WTC11 (cell line): ENCODE results near the gene BLM. TPM values are rescaled to one million over a fixed set of nuclear protein-coding genes. Genes with fewer than 3 reads are reported as not detected.

Experiments
- ATAC-seq: fragments of 200-7000 bp; cut with Tn5 transposase; 2 replicates; pipeline ENCODE4 v1.10.0; 2021; ENCODE audit warnings: mild to moderate bottlenecking, moderate library complexity
- CTCF ChIA-PET: fragments of 300-600 bp; sonication (Branson Sonifier 250); formaldehyde crosslinking; loops from one replicate; lab custom pipeline; 2021; ENCODE audit warnings: antibody characterized with exemption; lab: Charles Lee
- POLR2A ChIA-PET: fragments of 350-600 bp; sonication (Branson Sonifier 250); formaldehyde crosslinking; loops from one replicate; lab custom pipeline; 2021; ENCODE audit warnings: antibody characterized with exemption; lab: Charles Lee
- DNase-seq: peaks from one replicate; pipeline ENCODE4 v3.0.0; 2021; ENCODE audit warnings: low spot score
- H3K27ac Mint-ChIP-seq: 2 replicates; pipeline ENCODE4 v1.8.0; 2021; ENCODE audit warnings: mixed read lengths
- H3K27me3 Mint-ChIP-seq: 2 replicates; pipeline ENCODE4 v1.8.0; 2021; ENCODE audit warnings: low read depth, mild to moderate bottlenecking, moderate library complexity, mixed read lengths
- H3K36me3 Mint-ChIP-seq: 2 replicates; pipeline ENCODE4 v1.8.0; 2021; ENCODE audit warnings: mixed read lengths
- H3K4me1 Mint-ChIP-seq: 2 replicates; pipeline ENCODE4 v1.8.0; 2022; ENCODE audit warnings: mixed read lengths
- H3K4me3 Mint-ChIP-seq: 2 replicates; pipeline ENCODE4 v1.8.0; 2021; ENCODE audit warnings: mild to moderate bottlenecking, moderate library complexity, mixed read lengths
- H3K9me3 Mint-ChIP-seq: 2 replicates; pipeline ENCODE4 v1.8.0; 2021; ENCODE audit warnings: mixed read lengths
- AFF4 ChIP-seq: sonication (generic); formaldehyde crosslinking; IDR thresholded peaks from 2 replicates; pipeline ENCODE4 v1.8.1; 2023; ENCODE audit warnings: mild to moderate bottlenecking, missing genetic modification reagents, borderline replicate concordance
- CBFB ChIP-seq: sonication (generic); formaldehyde crosslinking; IDR thresholded peaks from 2 replicates; pipeline ENCODE4 v1.8.1; 2022; ENCODE audit warnings: mild to moderate bottlenecking, low read depth, missing genetic modification reagents
- CDX4 ChIP-seq: fragments of 250-450 bp; sonication (Bioruptor Pico); IDR thresholded peaks from 2 replicates; pipeline ENCODE4 v1.9.0; 2021; ENCODE audit warnings: moderate library complexity, mild to moderate bottlenecking, inconsistent platforms, borderline replicate concordance
- FOXK1 ChIP-seq: sonication (generic); formaldehyde crosslinking; IDR thresholded peaks from 2 replicates; pipeline ENCODE4 v1.8.0; 2022; ENCODE audit warnings: mild to moderate bottlenecking, moderate library complexity, missing genetic modification reagents
- FOXP4 ChIP-seq: sonication (generic); formaldehyde crosslinking; IDR thresholded peaks from 2 replicates; pipeline ENCODE4 v1.8.0; 2022; ENCODE audit warnings: mild to moderate bottlenecking, missing genetic modification reagents
- HMGA2 ChIP-seq: fragments of 250-450 bp; sonication (Bioruptor Pico); IDR thresholded peaks from 2 replicates; pipeline ENCODE4 v1.4.0; 2021; ENCODE audit warnings: mild to moderate bottlenecking, moderate library complexity
- JAZF1 ChIP-seq: fragments of 250-450 bp; sonication (Bioruptor Pico); IDR thresholded peaks from 2 replicates; pipeline ENCODE4 v1.9.0; 2021; ENCODE audit warnings: moderate library complexity, mild to moderate bottlenecking, inconsistent platforms
- MAX ChIP-seq: sonication (generic); formaldehyde crosslinking; IDR thresholded peaks from 2 replicates; pipeline ENCODE4 v1.8.0; 2022; ENCODE audit warnings: mild to moderate bottlenecking, missing genetic modification reagents
- MYBL2 ChIP-seq: sonication (generic); formaldehyde crosslinking; IDR thresholded peaks from 2 replicates; pipeline ENCODE4 v1.8.1; 2023; ENCODE audit warnings: mild to moderate bottlenecking, moderate library complexity, missing genetic modification reagents
- NFATC4 ChIP-seq: fragments of 250-450 bp; sonication (Bioruptor Pico); IDR thresholded peaks from 2 replicates; pipeline ENCODE4 v1.9.0; 2021; ENCODE audit warnings: mild to moderate bottlenecking
- OVOL2 ChIP-seq: fragments of 250-450 bp; sonication (Bioruptor Pico); IDR thresholded peaks from 2 replicates; pipeline ENCODE4 v1.9.0; 2021; ENCODE audit warnings: mild to moderate bottlenecking, borderline replicate concordance
- PRRX2 ChIP-seq: fragments of 250-450 bp; sonication (Bioruptor Pico); IDR thresholded peaks from 2 replicates; pipeline ENCODE4 v1.8.0; 2021; ENCODE audit warnings: mild to moderate bottlenecking
- SOX15 ChIP-seq: fragments of 250-450 bp; sonication (Bioruptor Pico); IDR thresholded peaks from 2 replicates; pipeline ENCODE4 v1.9.0; 2021; ENCODE audit warnings: mild to moderate bottlenecking
- TP53 ChIP-seq: sonication (generic); formaldehyde crosslinking; IDR thresholded peaks from 2 replicates; pipeline ENCODE4 v1.8.1; 2023; ENCODE audit warnings: mild to moderate bottlenecking, missing genetic modification reagents
- ZMAT4 ChIP-seq: fragments of 250-450 bp; sonication (Bioruptor Pico); IDR thresholded peaks from 2 replicates; pipeline ENCODE4 v1.9.0; 2021; ENCODE audit warnings: mild to moderate bottlenecking
- ZNF138 ChIP-seq: sonication (generic); formaldehyde crosslinking; conservative IDR thresholded peaks from 2 replicates; pipeline ENCODE4 v1.8.1; 2022; ENCODE audit warnings: mild to moderate bottlenecking, moderate library complexity, missing genetic modification reagents
- total RNA-seq: library from RNA; stranded (reverse); gene quantifications from 3 replicates; pipeline ENCODE4 v1.2.3, GENCODE V29; 2021
- TF ChIP-seq, protein P1 (sequence below): sonication (generic); formaldehyde crosslinking; IDR thresholded peaks from 2 replicates; pipeline ENCODE4 v1.8.1; 2023; ENCODE audit warnings: mild to moderate bottlenecking, moderate library complexity, missing genetic modification reagents

BLM gene
- total RNA-seq, 1 experiment from 2014 or later, result 40.5 TPM

DNA sequence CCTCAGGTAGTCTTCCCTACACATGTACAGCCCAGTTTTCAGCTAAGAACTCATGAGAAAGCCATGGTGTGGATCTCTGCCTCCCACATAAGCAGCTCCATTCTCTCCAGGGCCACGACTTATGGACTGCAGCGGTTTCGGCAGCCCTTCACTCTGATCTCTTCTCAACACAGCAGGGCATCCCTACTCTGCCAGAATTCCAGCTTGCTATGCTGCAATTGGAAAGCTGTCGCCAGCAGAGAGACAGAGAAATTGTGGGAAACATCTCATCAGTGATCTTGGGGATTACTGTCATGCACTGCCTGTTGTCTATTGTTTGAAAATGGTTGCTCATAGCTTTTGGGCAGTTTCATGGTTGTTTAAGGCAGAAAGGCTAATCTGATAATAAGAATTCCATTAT, 11.9 kb upstream of the BLM start:
- DNase-seq, result no peak
- Mint-ChIP-seq H3K4me3 (no peak overlapping the region), H3K36me3 (no peaks in the 10 kb centered on the region), H3K9me3 (no peaks in the 10 kb centered on the region), H3K27ac (no peak overlapping the region; the same call in 1 of the 2 replicates), H3K27me3 (no peaks in the 10 kb centered on the region), H3K4me1 (peaks cover 6% of the 10 kb centered on the region)
- no peak for ATAC-seq
- TF ChIP-seq PRRX2 (CRISPR knock-in tag), result no peak
- TF ChIP-seq CDX4, result no peak
- no peak for TF ChIP-seq SOX15 (CRISPR knock-in tag)
- TF ChIP-seq OVOL2, result no peak
- no peak for TF ChIP-seq TP53 (CRISPR knock-in tag)
- TF ChIP-seq HMGA2 (CRISPR knock-in tag), result no peak
- no peak for TF ChIP-seq FOXK1 (CRISPR knock-in tag)
- no peak for TF ChIP-seq NFATC4
- TF ChIP-seq, protein P1, sequence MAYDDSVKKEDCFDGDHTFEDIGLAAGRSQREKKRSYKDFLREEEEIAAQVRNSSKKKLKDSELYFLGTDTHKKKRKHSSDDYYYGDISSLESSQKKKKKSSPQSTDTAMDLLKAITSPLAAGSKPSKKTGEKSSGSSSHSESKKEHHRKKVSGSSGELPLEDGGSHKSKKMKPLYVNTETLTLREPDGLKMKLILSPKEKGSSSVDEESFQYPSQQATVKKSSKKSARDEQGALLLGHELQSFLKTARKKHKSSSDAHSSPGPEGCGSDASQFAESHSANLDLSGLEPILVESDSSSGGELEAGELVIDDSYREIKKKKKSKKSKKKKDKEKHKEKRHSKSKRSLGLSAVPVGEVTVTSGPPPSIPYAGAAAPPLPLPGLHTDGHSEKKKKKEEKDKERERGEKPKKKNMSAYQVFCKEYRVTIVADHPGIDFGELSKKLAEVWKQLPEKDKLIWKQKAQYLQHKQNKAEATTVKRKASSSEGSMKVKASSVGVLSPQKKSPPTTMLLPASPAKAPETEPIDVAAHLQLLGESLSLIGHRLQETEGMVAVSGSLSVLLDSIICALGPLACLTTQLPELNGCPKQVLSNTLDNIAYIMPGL, result no peak
- TF ChIP-seq JAZF1, result no peak
- POLR2A ChIA-PET, result interaction anchor here (0.7 kb wide), 1 partner anchor 154 kb away, joined by 4 read pairs; no protein-coding TSS in a partner anchor
- CTCF ChIA-PET, result interaction anchor here (1.0 kb wide), 1 partner anchor 12 kb away, joined by 4 read pairs; the partner anchor contains the start of gene BLM

DNA sequence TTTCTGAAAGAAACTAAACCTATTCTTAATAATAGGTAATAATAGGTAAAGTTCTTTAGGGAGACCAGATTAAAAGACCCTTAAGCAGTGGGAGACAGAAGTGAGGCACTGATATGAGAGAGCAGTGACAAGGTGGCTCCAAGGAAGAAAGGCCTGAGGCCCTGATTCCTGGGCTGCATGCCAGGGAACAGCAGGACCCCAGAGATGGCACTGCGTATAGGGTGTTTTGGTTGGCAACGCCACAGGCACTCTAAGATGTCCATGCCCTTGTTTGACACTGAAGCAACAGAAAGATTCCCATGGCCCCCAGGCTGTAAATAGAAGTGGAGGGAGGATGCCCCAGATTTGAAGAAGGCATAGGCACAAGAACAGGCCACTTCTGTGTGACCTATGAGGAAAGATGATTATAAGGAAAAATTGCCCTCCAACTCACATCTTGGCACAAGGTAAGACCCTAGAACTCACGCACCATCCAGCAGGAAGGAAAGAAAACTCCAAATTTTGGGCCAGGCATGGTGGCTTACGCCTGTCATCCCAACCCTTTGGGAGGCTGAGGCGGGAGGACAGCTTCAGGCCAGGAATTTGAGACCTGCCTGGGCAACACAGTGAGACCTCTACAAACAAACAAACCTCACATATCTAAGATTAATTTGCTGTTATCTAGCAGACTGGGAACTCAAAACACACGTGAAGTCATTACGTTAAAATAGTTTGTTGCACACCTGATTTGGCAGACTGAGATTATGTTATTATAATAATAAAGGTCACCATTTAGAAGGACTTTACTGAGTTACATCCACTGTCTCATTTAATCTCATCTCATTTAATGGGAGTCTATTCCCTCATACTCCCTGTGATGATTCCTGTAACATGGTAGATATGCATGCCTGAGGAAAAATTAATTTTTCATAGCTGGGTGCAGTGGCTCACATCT, 10.5 kb upstream of the BLM start:
- H3K36me3 Mint-ChIP-seq, result no peaks in the 10 kb centered on the region
- no peak for TF ChIP-seq MAX (CRISPR knock-in tag)
- TF ChIP-seq MYBL2, result no peak
- TF ChIP-seq ZNF138, result no peak
- ChIA-PET POLR2A (no interaction called here), CTCF (no interaction called here)
- H3K4me1 Mint-ChIP-seq, result peaks cover 15% of the 10 kb centered on the region
- DNase-seq, result no peak
- no peaks in the 10 kb centered on the region for H3K9me3 Mint-ChIP-seq
- ATAC-seq, result no peak
- H3K27ac Mint-ChIP-seq, result no peak overlapping the region
- H3K4me3 Mint-ChIP-seq, result no peak overlapping the region
- no peaks in the 10 kb centered on the region for H3K27me3 Mint-ChIP-seq

DNA sequence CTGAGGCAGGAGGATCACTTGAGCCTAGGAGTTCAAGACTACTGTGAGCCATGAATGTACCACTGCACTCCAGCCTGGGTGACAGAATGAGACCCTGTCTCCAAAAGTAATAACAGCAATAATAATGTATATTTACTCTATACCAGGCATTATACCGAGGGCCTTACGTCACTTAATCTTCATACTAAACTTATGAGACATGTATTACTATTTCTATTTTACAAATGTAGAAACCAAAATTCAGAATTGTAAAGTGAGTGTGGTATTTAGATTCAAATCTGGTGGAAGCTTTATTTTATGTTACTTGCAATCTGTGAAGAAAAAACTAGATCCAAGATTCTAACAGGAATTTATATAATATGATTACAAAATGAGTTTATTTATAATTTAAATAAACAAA, 9.7 kb upstream of the BLM start:
- H3K27ac Mint-ChIP-seq, result no peak overlapping the region
- CTCF ChIA-PET, result no interaction called here
- TF ChIP-seq MYBL2 (no peak), ZMAT4 (CRISPR knock-in tag) (no peak), FOXP4 (no peak), AFF4 (CRISPR knock-in tag) (no peak), CBFB (CRISPR knock-in tag) (no peak)

More for the DNA sequence above, 9.7 kb upstream of the BLM start:
- Mint-ChIP-seq H3K36me3 (no peaks in the 10 kb centered on the region), H3K9me3 (no peaks in the 10 kb centered on the region), H3K4me3 (no peak overlapping the region), H3K27me3 (no peaks in the 10 kb centered on the region), H3K4me1 (peaks cover 11% of the 10 kb centered on the region)
- POLR2A ChIA-PET, result no interaction called here
- DNase-seq, result no peak
- ATAC-seq, result no peak
